ENCODE data around the gene DNHD1. TPM values are rescaled to one million over a fixed set of nuclear protein-coding genes. Genes with fewer than 3 reads are reported as not detected.

Gene DNHD1
- total RNA-seq, 2 donors from 2014 or later, result 23.9 to 26.5 TPM

- no peak for ATAC-seq (ENCODE audit: insufficient number of reproducible peaks, low FRiP score, low read depth)
- Histone ChIP-seq H3K4me1 (ENCODE audit: control insufficient read depth in 1 of 2, low read depth in 2 of 2) (peaks cover 3 to 13% of the 10 kb centered on the region in 2 donors), H3K4me3 (no peak overlapping the region), H3K36me3 (no peaks in the 10 kb centered on the region), H3K27ac (no peak overlapping the region), H3K9me3 (peaks cover 2% of the 10 kb centered on the region), H3K27me3 (replicated peaks; ENCODE audit: insufficient read depth) (no peaks in the 10 kb centered on the region)
- no peak for DNase-seq (ENCODE audit: low spot score)
- no peak for TF ChIP-seq CTCF (IDR thresholded peaks at IDR 0.05)
These were observed 86.5 kb downstream of the DNHD1 start for GRCh38 chr11:6583584-6583983.

GRCh38 chr11:6584528-6584927 is 87.4 kb downstream of the DNHD1 start:
- Histone ChIP-seq H3K27me3 (replicated peaks; ENCODE audit: insufficient read depth) (no peaks in the 10 kb centered on the region), H3K27ac (no peak overlapping the region), H3K4me3 (no peak overlapping the region), H3K4me1 (ENCODE audit: control insufficient read depth in 1 of 2, low read depth in 2 of 2) (peaks cover 3 to 13% of the 10 kb centered on the region in 2 donors), H3K9me3 (peaks cover 2% of the 10 kb centered on the region), H3K36me3 (no peaks in the 10 kb centered on the region)
- no peak for TF ChIP-seq CTCF (IDR thresholded peaks at IDR 0.05)
- DNase-seq (ENCODE audit: low spot score) (no peak), ATAC-seq (ENCODE audit: insufficient number of reproducible peaks, low FRiP score, low read depth) (no peak)

- peaks cover 2% of the 10 kb centered on the region for H3K9me3 ChIP-seq
- no peak for TF ChIP-seq CTCF (IDR thresholded peaks at IDR 0.05)
- no peak overlapping the region for H3K27ac ChIP-seq
- peaks cover 3 to 13% of the 10 kb centered on the region in 2 donors for H3K4me1 ChIP-seq (ENCODE audit: control insufficient read depth in 1 of 2, low read depth in 2 of 2)
- H3K4me3 ChIP-seq, result no peak overlapping the region
- no peaks in the 10 kb centered on the region for H3K27me3 ChIP-seq (replicated peaks; ENCODE audit: insufficient read depth)
- DNase-seq (ENCODE audit: low spot score), result no peak
- peaks cover 2% of the 10 kb centered on the region for H3K36me3 ChIP-seq
- ATAC-seq (ENCODE audit: insufficient number of reproducible peaks, low FRiP score, low read depth), result no peak
These were observed 89.6 kb downstream of the DNHD1 start for GRCh38 chr11:6586434-6587359.

GRCh38 chr11:6587360-6587953 is 90.4 kb downstream of the DNHD1 start:
- Histone ChIP-seq H3K36me3 (peaks cover 9% of the 10 kb centered on the region), H3K9me3 (peaks cover 2% of the 10 kb centered on the region), H3K27ac (no peak overlapping the region), H3K27me3 (replicated peaks; ENCODE audit: insufficient read depth) (no peaks in the 10 kb centered on the region), H3K4me3 (no peak overlapping the region), H3K4me1 (ENCODE audit: control insufficient read depth in 1 of 2, low read depth in 2 of 2) (peaks cover 3 to 13% of the 10 kb centered on the region in 2 donors)
- DNase-seq (ENCODE audit: low spot score), result no peak
- ATAC-seq (ENCODE audit: insufficient number of reproducible peaks, low FRiP score, low read depth), result no peak
- no peak for TF ChIP-seq CTCF (IDR thresholded peaks at IDR 0.05)

- DNase-seq (ENCODE audit: low spot score) (no peak), ATAC-seq (ENCODE audit: insufficient number of reproducible peaks, low FRiP score, low read depth) (no peak)
- Histone ChIP-seq H3K27ac (no peak overlapping the region), H3K4me1 (ENCODE audit: control insufficient read depth in 1 of 2, low read depth in 2 of 2) (peaks cover 3 to 13% of the 10 kb centered on the region in 2 donors), H3K36me3 (peaks cover 11% of the 10 kb centered on the region), H3K9me3 (peaks cover 2% of the 10 kb centered on the region), H3K4me3 (no peak overlapping the region), H3K27me3 (replicated peaks; ENCODE audit: insufficient read depth) (no peaks in the 10 kb centered on the region)
- TF ChIP-seq CTCF (IDR thresholded peaks at IDR 0.05), result no peak
These were observed 90.9 kb downstream of the DNHD1 start for GRCh38 chr11:6588018-6588417.
